ENCODE results near the gene MRGPRD. TPM values are rescaled to one million over a fixed set of nuclear protein-coding genes. Genes with fewer than 3 reads are reported as not detected.
"Not testable (repeated sequence)": the region's sequence is repeated elsewhere in the genome, so short reads cannot be mapped to it uniquely, and the experiment has no call there.

MRGPRD gene
- total RNA-seq, 1 experiment from 2014 or later = not detected

DNA sequence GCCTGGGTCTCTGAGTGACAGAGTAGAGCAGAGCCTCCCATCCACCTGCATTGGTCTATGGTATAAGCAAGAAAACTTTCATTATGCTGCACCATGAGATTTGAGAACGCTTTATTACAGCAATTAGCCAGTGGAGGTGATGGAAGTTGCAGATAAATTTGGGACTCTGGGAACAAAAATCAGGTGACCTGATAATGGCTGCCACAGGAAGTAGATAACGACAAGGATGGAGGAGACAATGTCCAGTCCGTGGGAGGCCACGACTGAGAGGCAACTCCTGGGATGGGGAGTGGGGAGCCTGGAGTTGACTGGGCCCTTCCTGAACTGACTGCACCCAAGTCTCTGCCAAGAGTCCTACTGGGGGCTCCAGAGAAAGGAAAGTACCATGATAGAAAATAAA, 4.7 kb downstream of the MRGPRD start:
- Histone ChIP-seq H2AFZ (ENCODE audit: low read depth, low read length, poor library complexity, severe bottlenecking) (no peak overlapping the region), H3K4me1 (ENCODE audit: control insufficient read depth in 1 of 2, insufficient read depth in 2 of 2, low read length in 2 of 2) (peaks cover 0 to 5% of the 10 kb centered on the region in 2 experiments; a peak in 1 of 4 replicates), H3K4me2 (ENCODE audit: low read length) (no peak overlapping the region), H3K9me2 (ENCODE audit: insufficient read depth) (no peaks in the 10 kb centered on the region), H3K27ac (ENCODE audit: low read depth, low read length) (no peak overlapping the region), H4K20me1 (ENCODE audit: insufficient read depth) (no peaks in the 10 kb centered on the region), H3K79me2 (ENCODE audit: insufficient read depth, low read length) (no peaks in the 10 kb centered on the region), H3K27me3 (ENCODE audit: insufficient read depth, low read length) (no peaks in the 10 kb centered on the region), H3K9me3 (ENCODE audit: control insufficient read depth in 1 of 2, insufficient read depth in 1 of 2, low read depth in 1 of 2, low read length in 2 of 2) (no peaks in the 10 kb centered on the region), H3K4me3 (replicated peaks in 1 of 2; ENCODE audit: low read depth in 1 of 2, low read length in 2 of 2) (no peak overlapping the region), H3K36me3 (ENCODE audit: control insufficient read depth in 1 of 2, insufficient read depth in 2 of 2, low read length in 2 of 2) (no peaks in the 10 kb centered on the region), H3K9ac (ENCODE audit: low read length) (no peak overlapping the region)
- CTCF ChIA-PET = no interaction called here
- RAD21 ChIA-PET (ENCODE audit: low non-redundant PET in 1 of 2, low total read pairs in 2 of 2, uncharacterized antibody in 2 of 2, unreplicated experiment in 2 of 2) = no interaction called here
- ATAC-seq (no peak), DNase-seq (ENCODE audit: low read depth, low spot score) (no peak)
- POLR2A ChIA-PET = no interaction called here
- no TSS peak for BruUV-seq (replicated peaks)
- TF ChIP-seq CBX3 (IDR thresholded peaks at IDR 0.05; ENCODE audit: low read depth) (no peak), POLR2A (IDR thresholded peaks at IDR 0.05; ENCODE audit: borderline replicate concordance, extremely low read depth, insufficient read depth, insufficient read length) (no peak), EGR1 (IDR thresholded peaks at IDR 0.05; ENCODE audit: low read depth) (no peak), POLR2AphosphoS5 (IDR thresholded peaks at IDR 0.05; ENCODE audit: low read depth, low read length) (no peak), EZH2 (IDR thresholded peaks at IDR 0.05) (no peak)
- TF ChIP-seq, protein P1, sequence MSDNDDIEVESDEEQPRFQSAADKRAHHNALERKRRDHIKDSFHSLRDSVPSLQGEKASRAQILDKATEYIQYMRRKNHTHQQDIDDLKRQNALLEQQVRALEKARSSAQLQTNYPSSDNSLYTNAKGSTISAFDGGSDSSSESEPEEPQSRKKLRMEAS (IDR thresholded peaks at IDR 0.05) = no peak
- intact Hi-C loops (cut with micrococcal nuclease) = no loop called here

DNA sequence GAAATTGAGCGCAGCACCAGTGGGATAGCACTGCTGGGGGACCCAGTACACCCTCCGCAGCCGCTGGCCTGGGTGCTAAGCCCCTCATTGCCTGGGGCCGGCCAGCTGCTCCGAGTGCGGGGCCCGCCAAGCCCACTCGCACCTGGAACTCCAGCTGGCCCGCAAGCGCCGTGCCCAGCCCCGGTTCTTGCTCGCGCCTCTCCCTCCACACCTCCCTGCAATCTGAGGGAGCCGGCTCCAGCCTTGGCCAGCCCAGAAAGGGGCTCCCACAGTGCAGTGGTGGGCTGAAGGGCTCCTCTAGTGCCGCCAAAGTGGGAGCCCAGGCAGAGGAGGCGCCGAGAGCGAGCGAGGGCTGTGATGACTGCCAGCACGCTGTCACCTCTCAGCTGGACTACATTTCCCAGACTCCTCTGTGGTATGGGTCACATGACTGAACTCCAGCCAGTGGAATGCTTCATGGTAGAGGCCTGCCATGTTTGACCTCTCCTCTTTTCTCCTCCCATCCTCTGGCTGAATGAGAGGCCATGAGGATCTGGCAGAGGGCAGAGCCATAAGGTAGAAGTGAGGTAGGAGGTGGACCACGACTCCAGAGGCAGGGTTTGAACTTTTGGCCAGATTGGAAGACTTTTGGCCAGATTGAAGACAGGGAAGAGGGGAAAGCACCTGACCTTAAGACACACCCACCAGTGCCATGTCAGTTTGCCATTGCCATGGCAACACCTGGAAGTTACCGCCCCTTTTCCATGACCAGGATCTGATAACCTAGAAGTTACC, 6.2 kb downstream of the MRGPRD start:
- peak; percentile 87 for TF ChIP-seq YY1 (IDR thresholded peaks at IDR 0.05; ENCODE audit: extremely low read depth, insufficient replicate concordance, low read depth, low read length)
- TF ChIP-seq SRF (IDR thresholded peaks at IDR 0.05; ENCODE audit: low read depth) = no peak
- intact Hi-C loops (cut with micrococcal nuclease) = no loop called here
- Histone ChIP-seq H3K79me2 (ENCODE audit: insufficient read depth, low read length) (no peaks in the 10 kb centered on the region), H3K4me3 (replicated peaks in 1 of 2; ENCODE audit: low read depth in 1 of 2, low read length in 2 of 2) (no peak overlapping the region), H3K4me1 (ENCODE audit: control insufficient read depth in 1 of 2, insufficient read depth in 2 of 2, low read length in 2 of 2) (peaks cover 0 to 5% of the 10 kb centered on the region in 2 experiments; a peak in 1 of 4 replicates), H3K4me2 (ENCODE audit: low read length) (peak overlapping the region; percentile 20; the same call in 1 of the 2 replicates), H3K36me3 (ENCODE audit: control insufficient read depth in 1 of 2, insufficient read depth in 2 of 2, low read length in 2 of 2) (no peaks in the 10 kb centered on the region), H3K9ac (ENCODE audit: low read length) (no peak overlapping the region), H2AFZ (ENCODE audit: low read depth, low read length, poor library complexity, severe bottlenecking) (peak overlapping the region; percentile 59), H4K20me1 (ENCODE audit: insufficient read depth) (no peaks in the 10 kb centered on the region), H3K9me3 (ENCODE audit: control insufficient read depth in 1 of 2, insufficient read depth in 1 of 2, low read depth in 1 of 2, low read length in 2 of 2) (no peaks in the 10 kb centered on the region), H3K9me2 (ENCODE audit: insufficient read depth) (no peaks in the 10 kb centered on the region), H3K27ac (ENCODE audit: low read depth, low read length) (no peak overlapping the region), H3K27me3 (ENCODE audit: insufficient read depth, low read length) (no peaks in the 10 kb centered on the region)
- ChIA-PET RAD21 (ENCODE audit: low non-redundant PET in 1 of 2, low total read pairs in 2 of 2, uncharacterized antibody in 2 of 2, unreplicated experiment in 2 of 2) (no interaction called here), POLR2A (no interaction called here), CTCF (no interaction called here)
- ATAC-seq (peak; percentile 99), DNase-seq (ENCODE audit: low read depth, low spot score) (peak; percentile 77)
- BruUV-seq (replicated peaks) = no TSS peak

DNA sequence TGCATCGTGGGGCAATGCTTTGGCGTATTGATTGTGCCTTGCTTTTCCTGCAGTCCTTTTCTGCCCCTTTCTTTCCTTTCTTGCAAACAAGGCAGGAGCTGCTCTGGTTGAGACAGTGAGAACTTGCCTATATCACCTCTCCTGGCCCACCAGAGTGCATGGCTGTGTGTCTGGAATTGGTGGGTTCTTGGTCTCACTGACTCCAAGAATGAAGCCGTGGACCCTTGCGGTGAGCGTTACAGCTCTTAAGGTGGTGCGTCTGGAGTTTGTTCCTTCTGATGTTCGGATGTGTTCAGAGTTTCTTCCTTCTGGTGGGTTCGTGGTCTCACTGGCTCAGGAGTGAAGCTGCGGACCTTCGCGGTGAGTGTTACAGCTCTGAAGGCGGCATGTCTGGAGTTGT, 7.1 kb downstream of the MRGPRD start:
- CTCF ChIA-PET; H3K4me3 ChIP-seq (replicated peaks in 1 of 2; ENCODE audit: low read depth in 1 of 2, low read length in 2 of 2); RAD21 ChIA-PET (ENCODE audit: low non-redundant PET in 1 of 2, low total read pairs in 2 of 2, uncharacterized antibody in 2 of 2, unreplicated experiment in 2 of 2); H3K4me1 ChIP-seq (ENCODE audit: control insufficient read depth in 1 of 2, insufficient read depth in 2 of 2, low read length in 2 of 2); H4K20me1 ChIP-seq (ENCODE audit: insufficient read depth); H2AFZ ChIP-seq (ENCODE audit: low read depth, low read length, poor library complexity, severe bottlenecking); H3K9ac ChIP-seq (ENCODE audit: low read length); H3K4me2 ChIP-seq (ENCODE audit: low read length); BruUV-seq (replicated peaks); ATAC-seq; H3K27me3 ChIP-seq (ENCODE audit: insufficient read depth, low read length); DNase-seq (ENCODE audit: low read depth, low spot score); intact Hi-C loops (cut with micrococcal nuclease); H3K36me3 ChIP-seq (ENCODE audit: control insufficient read depth in 1 of 2, insufficient read depth in 2 of 2, low read length in 2 of 2); POLR2A ChIA-PET; H3K27ac ChIP-seq (ENCODE audit: low read depth, low read length); H3K79me2 ChIP-seq (ENCODE audit: insufficient read depth, low read length); H3K9me2 ChIP-seq (ENCODE audit: insufficient read depth); H3K9me3 ChIP-seq (ENCODE audit: control insufficient read depth in 1 of 2, insufficient read depth in 1 of 2, low read depth in 1 of 2, low read length in 2 of 2): not testable (repeated sequence)

Data from HCT116 (cell line).